ENCODE results near the gene IL17REL. TPM values are rescaled to one million over a fixed set of nuclear protein-coding genes. Genes with fewer than 3 reads are reported as not detected.

Gene IL17REL
- total RNA-seq, 1 donor from 2014 or later: 0.31 TPM

Other genes with a start within 250 kb of the IL17REL start
- gene BRD1, start 184.9 kb downstream of the IL17REL start, total RNA-seq: 37.5 and 45.8 TPM in 2 replicates
- 16.0 and 17.3 TPM in 2 replicates for gene ZBED4, start 158.9 kb downstream of the IL17REL start, total RNA-seq
- gene ALG12, start 94.3 kb downstream of the IL17REL start, total RNA-seq: 15.5 and 18.2 TPM in 2 replicates
- 44.5 and 45.0 TPM in 2 replicates for gene CRELD2, start 94.1 kb downstream of the IL17REL start, total RNA-seq
- gene PIM3, start 52.0 kb downstream of the IL17REL start, total RNA-seq: 79.8 and 91.7 TPM in 2 replicates
- gene TTLL8, start 45.5 kb upstream of the IL17REL start, total RNA-seq: not detected in 2 replicates
- gene MLC1, start 72.7 kb upstream of the IL17REL start, total RNA-seq: not detected in 2 replicates
- not detected in 2 replicates for gene MOV10L1, start 77.2 kb upstream of the IL17REL start, total RNA-seq
- gene PANX2, start 158.0 kb upstream of the IL17REL start, total RNA-seq: 0.27 and 0.44 TPM in 2 replicates
- 80.6 and 86.4 TPM in 2 replicates for gene TRABD, start 173.1 kb upstream of the IL17REL start, total RNA-seq
- 33.9 and 39.0 TPM in 2 replicates for gene SELENOO, start 188.2 kb upstream of the IL17REL start, total RNA-seq
- gene TUBGCP6, start 232.3 kb upstream of the IL17REL start, total RNA-seq: 87.5 and 103 TPM in 2 replicates
- 65.0 and 68.2 TPM in 2 replicates for gene HDAC10, start 238.5 kb upstream of the IL17REL start, total RNA-seq
- gene MAPK12, start 248.9 kb upstream of the IL17REL start, total RNA-seq: 4.1 and 4.4 TPM in 2 replicates